ENCODE measurements around the gene ZNF883. TPM values are rescaled to one million over a fixed set of nuclear protein-coding genes. Genes with fewer than 3 reads are reported as not detected.
A peak's percentile ranks its signal among the peaks of the same experiment; 100 is the strongest.
"Not testable (repeated sequence)": the region's sequence is repeated elsewhere in the genome, so short reads cannot be mapped to it uniquely, and the experiment has no call there.

ZNF883 gene
- total RNA-seq: 10 to 100 TPM in 1 of 8 experiments, 1 to 10 TPM in 4, under 1 TPM in 3; 0.14 to 10.0 (median 1.2) TPM

DNA sequence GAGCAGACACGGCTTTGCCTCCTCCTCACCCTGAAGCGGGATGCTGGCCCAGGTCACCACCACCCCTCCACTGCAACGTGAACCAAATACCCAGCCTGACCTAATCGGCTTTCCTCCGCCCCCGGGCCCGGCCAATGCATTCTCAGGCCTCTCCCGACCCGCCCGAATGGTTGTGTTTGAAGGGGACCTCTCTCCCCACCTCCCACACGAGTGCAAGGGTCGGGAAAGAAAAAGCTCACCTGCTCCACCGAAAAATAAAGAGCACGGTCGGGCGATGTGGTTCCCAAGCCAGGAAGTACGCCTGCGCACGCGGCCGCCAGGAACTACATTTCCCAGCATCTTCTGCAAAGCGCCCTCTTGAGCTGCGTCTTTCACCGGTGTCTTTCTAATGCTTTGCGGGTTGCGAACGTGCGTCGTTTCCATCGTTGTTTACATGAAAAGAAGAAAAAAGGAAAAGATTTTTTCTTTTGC lies at the start of gene ZNF883:
Gene ZNF883 (minus strand): TSS at position 282 of the 471 bp plus-strand sequence.
- no peak within 1 kb of the TSS for H3K27ac ChIP-seq
- peak in 6 of 8 experiments; percentile 42 to 100 (median 91) for ATAC-seq (replicated peaks in 6 of 8)
- no peaks in the 10 kb centered on the region for H3K4me1 ChIP-seq (replicated peaks in 1 of 2)
- 0 to 78% (median 4%) methylated on average over 3 to 20 of the region's 30 CpGs; no CpG with 5 or more reads in 2 of the 10 experiments for WGBS, 10 experiments
- H3K4me3 ChIP-seq: peak within 1 kb of the TSS; percentile 22 to 46 (median 28)
- in situ Hi-C loops (cut with MboI; ENCODE audit: low pct_unique_long_range_greater_than_20kb in 2 of 9, low sequenced_read_pairs in 9 of 9, unreplicated experiment in 9 of 9): no loop called here

DNA sequence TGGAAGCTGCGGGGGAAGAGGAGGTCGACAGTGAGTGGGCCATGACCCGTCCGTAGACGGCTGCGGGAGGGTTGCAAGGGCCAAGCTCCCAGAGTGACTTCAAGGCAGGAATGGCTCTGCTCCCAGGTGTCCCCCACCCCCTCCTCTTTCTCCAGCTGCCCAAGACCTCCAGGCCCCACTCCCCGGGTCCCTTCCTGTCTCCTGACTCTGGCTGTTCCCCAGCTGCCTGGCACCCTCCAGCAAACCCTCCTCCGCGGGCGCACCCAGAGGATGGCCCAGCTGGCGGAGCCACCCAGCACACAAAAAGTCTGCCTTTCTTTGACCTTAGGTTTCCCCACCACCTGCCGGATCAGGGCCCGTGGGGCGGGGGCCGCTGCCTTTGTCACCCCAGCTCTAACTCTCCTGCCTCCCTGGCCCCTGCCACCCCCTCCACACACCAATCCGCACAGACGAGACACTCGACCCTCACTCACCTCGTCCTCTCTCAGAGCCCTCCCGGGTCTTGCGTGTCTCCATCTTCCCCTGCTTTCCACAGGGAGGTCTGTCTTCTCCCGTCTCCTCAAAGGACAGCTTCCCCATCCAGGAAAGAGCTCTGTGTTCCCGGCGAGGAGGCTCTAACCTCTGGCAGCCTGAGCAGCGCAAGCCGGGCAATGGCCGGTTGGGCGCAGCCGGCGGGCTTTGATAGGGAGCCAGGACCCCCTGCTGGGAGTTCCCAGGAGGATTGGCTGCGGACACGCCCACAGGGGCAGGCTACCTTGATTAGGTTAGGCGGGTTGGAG lies 49.3 kb upstream of the ZNF883 start:
- in situ Hi-C loops (cut with MboI; ENCODE audit: low pct_unique_long_range_greater_than_20kb in 2 of 9, low sequenced_read_pairs in 9 of 9, unreplicated experiment in 9 of 9); ATAC-seq (replicated peaks in 6 of 8); H3K4me3 ChIP-seq; H3K27ac ChIP-seq; H3K4me1 ChIP-seq (replicated peaks in 1 of 2): not testable (repeated sequence)
- WGBS, 10 experiments: 8 to 87% (median 43%) methylated on average over 3 to 9 of the region's 33 CpGs; no CpG with 5 or more reads in 6 of the 10 experiments

DNA sequence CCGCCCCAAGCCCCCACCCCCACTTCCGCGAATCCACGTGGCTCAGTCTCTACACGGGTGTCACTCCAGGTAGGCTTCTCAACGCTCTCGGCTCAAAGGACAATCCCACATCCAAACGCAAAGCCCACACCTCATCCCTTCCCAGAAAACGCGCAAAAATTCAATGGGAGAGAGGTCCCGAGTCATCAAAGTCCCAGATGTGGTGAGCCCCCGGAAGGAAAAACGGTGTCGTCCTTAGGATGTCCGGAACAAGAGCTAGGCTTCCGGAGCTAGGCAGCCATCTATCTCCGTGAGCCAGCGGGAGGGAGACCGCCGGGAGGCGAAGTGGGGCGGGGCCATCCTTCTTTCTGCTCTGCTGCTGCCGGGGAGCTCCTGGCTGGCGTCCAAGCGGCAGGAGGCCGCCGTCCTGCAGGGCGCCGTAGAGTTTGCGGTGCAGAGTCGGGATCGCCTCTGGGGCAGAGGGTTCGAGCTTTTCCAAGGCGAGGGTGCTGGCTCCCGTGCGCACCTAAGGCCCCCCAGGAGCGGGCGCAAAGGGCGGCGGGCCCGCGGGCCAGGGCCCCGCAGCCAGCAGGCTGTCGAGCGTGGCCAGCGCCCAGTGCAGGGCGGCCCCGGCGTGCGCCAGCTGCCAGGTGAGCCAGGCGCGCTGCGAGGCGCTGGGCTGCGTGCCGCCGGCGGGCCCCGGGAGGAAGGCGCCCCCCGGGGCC lies 47.7 kb upstream of the ZNF883 start:
- WGBS, 10 experiments: 0 to 90% methylated on average over 2 to 3 of the region's 61 CpGs; no CpG with 5 or more reads in 8 of the 10 experiments
- ATAC-seq (replicated peaks in 6 of 8); in situ Hi-C loops (cut with MboI; ENCODE audit: low pct_unique_long_range_greater_than_20kb in 2 of 9, low sequenced_read_pairs in 9 of 9, unreplicated experiment in 9 of 9); H3K27ac ChIP-seq; H3K4me1 ChIP-seq (replicated peaks in 1 of 2); H3K4me3 ChIP-seq: not testable (repeated sequence)

DNA sequence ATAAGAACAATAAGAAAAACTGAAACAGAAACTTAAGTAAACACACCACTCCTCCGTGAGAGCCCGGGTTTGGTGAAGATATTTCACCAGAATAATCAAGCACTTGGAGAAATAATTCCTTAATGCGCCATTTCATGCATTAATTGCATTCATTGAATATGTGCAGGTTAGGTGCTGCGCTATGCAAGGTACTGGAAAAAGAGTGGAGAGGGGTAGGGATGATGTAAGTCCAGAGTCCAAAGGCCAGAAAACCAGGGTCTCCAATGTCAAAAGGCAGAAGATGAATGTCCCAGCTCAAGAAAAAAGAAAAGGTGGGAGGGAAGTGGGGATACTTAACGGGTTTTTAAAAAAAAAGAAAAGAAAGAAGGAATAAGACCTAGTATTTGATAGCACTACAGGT lies 45.2 kb upstream of the ZNF883 start:
- Histone ChIP-seq H3K4me3 (peak overlapping the region; percentile 60 to 96 (median 79)), H3K4me1 (replicated peaks in 1 of 2) (peaks cover 2 to 4% of the 10 kb centered on the region in 2 donors), H3K27ac (no peak overlapping the region)
- WGBS, 10 experiments: 29 to 95% (median 75%) methylated on average over 3 to 5 of the region's 5 CpGs; no CpG with 5 or more reads in 1 of the 10 experiments
- no peak for ATAC-seq (replicated peaks in 6 of 8)
- in situ Hi-C loops (cut with MboI; ENCODE audit: low pct_unique_long_range_greater_than_20kb in 2 of 9, low sequenced_read_pairs in 9 of 9, unreplicated experiment in 9 of 9): no loop called here

DNA sequence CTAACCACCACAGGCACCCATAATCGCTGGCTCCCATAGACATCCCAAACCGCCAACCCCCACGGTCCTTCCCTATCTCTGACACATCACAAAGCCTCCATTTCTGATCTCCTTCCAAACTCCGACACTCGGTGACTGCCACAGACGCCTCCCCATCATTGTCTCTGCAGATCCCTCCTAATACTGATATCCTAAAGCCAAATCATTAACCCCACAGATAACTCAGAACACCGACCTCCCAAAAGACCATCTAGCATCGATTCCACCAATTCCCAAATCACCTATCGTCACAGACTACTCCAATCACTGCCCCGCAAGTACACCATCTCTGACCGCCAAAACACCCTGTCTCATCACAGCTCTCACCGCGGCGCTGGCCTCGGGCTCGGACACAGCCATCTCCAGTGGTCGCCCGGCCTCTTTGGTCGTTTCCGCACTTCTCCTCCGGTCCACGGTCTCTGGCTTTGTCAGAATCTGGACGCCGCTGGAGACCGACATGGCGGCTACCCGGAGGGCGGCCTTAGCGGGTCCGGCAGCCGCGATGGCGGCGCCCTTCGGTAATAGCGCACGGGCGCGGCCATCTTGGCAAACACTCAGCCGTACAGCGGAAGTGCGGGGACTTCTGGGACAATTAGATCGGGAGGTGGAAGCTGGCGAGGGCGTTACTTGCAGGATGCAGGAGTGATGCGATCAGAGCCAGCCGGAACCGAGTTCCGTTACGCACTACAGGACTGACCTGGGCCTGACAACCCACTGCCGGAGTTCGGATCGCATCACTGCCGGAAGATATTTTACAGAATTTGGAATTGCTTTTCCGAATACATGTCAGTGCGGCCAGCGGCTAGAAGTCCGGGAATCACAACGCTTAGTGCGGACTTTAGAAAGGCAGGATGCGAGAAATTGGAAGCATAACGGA lies 44.5 kb upstream of the ZNF883 start, which contains the start of gene ZFP37:
Gene ZFP37 (minus strand): TSS at position 534 of the 916 bp plus-strand sequence. CDS start 36 bp downstream, at position 498.
- peak within 1 kb of the TSS; percentile 60 to 96 (median 79) for H3K4me3 ChIP-seq
- peak; percentile 96 to 98 (median 98) for ATAC-seq (replicated peaks in 6 of 8)
- in situ Hi-C loops (cut with MboI; ENCODE audit: low pct_unique_long_range_greater_than_20kb in 2 of 9, low sequenced_read_pairs in 9 of 9, unreplicated experiment in 9 of 9): no loop called here
- peak within 1 kb of the TSS; percentile 73 to 90 for H3K27ac ChIP-seq
- peaks cover 2 to 4% of the 10 kb centered on the region in 2 donors for H3K4me1 ChIP-seq (replicated peaks in 1 of 2)
- WGBS, 10 experiments: 2 to 60% (median 15%) methylated on average over 4 to 53 of the region's 62 CpGs

DNA sequence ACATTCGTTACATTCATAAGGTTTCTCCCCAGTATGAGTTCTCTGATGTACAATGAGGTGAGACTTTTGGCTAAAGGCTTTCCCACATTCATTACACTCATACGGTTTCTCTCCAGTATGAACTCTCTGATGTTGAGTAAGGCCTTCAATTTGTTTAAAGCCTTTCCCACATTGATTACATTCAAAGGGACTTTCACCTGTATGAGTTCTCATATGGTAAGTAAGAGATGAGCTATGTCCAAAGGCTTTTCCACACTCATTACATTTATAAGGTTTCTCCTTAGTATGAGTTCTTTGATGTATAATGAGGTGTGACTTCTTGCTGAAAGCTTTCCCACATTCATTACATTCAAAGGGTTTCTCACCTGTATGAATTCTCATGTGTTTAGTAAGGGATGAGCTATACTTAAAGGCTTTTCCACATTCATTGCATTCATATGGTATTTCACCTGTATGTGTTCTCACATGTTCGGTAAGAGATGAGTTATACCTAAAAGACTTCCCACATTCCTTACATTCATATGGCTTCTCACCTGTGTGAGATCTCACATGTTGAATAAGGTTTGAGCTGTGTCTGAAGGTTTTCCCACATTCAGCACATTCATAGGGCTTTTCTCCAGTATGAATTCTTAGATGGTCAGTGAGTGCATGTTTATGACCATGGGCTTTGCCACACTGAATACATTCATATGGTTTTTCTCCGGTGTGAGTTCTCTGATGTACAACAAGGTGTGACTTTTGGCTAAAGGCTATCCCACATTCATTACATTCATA lies 31.1 kb upstream of the ZNF883 start:
- H3K4me1 ChIP-seq (replicated peaks in 1 of 2): no peaks in the 10 kb centered on the region
- 50 to 100% (median 86%) methylated on average over 1 to 4 of the region's 4 CpGs for WGBS, 10 experiments
- H3K4me3 ChIP-seq: no peak overlapping the region
- no peak for ATAC-seq (replicated peaks in 6 of 8)
- H3K27ac ChIP-seq: no peak overlapping the region
- in situ Hi-C loops (cut with MboI; ENCODE audit: low pct_unique_long_range_greater_than_20kb in 2 of 9, low sequenced_read_pairs in 9 of 9, unreplicated experiment in 9 of 9): no loop called here

DNA sequence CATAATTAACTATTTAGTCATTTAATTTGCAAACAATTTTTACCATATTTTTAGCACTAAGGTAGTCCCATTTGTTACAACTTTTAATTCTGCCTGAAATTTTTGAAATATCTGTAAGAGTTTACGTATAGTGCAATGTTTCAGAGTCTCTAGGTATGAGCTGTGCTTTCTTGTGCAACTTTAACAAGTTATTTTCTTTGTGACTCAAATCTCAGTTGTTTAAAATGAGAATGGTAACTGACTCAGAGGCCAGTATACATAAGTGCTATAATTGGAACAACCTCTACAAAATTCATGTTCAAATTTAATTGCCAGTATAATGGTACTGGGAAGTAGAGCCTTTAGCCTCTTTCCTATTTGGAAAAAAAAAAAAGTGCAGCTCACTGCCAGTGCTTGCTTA lies 14.2 kb upstream of the ZNF883 start:
- 0 to 57% (median 43%) methylated on average over 1 of the region's 1 CpG; no CpG with 5 or more reads in 3 of the 10 experiments for WGBS, 10 experiments
- H3K4me3 ChIP-seq: no peak overlapping the region
- no peak for ATAC-seq (replicated peaks in 6 of 8)
- H3K4me1 ChIP-seq (replicated peaks in 1 of 2): no peaks in the 10 kb centered on the region
- no peak overlapping the region for H3K27ac ChIP-seq
- in situ Hi-C loops (cut with MboI; ENCODE audit: low pct_unique_long_range_greater_than_20kb in 2 of 9, low sequenced_read_pairs in 9 of 9, unreplicated experiment in 9 of 9): no loop called here

DNA sequence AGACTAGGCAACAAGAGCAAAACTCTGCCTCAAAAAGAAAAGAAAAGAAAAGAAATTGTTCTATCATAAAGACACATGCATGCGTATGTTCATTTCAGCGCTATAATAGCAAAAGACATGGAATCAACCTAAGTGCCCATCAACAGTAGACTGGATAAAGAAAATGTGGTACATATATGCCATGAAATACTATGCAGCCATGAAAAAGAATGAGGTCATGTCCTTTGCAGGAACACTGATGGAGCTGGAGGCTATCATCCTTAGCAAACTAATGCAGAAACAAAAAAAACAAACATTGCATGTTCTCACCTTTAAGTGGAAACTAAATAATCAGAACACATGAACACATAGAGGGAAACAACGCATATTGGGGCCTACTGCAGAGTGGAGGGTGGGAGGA lies 6.3 kb upstream of the ZNF883 start:
- Histone ChIP-seq H3K27ac (no peak overlapping the region), H3K4me3 (no peak overlapping the region), H3K4me1 (replicated peaks in 1 of 2) (no peaks in the 10 kb centered on the region)
- WGBS, 10 experiments: 0 to 100% (median 86%) methylated on average over 1 to 3 of the region's 3 CpGs; no CpG with 5 or more reads in 1 of the 10 experiments
- in situ Hi-C loops (cut with MboI; ENCODE audit: low pct_unique_long_range_greater_than_20kb in 2 of 9, low sequenced_read_pairs in 9 of 9, unreplicated experiment in 9 of 9): no loop called here
- no peak for ATAC-seq (replicated peaks in 6 of 8)

DNA sequence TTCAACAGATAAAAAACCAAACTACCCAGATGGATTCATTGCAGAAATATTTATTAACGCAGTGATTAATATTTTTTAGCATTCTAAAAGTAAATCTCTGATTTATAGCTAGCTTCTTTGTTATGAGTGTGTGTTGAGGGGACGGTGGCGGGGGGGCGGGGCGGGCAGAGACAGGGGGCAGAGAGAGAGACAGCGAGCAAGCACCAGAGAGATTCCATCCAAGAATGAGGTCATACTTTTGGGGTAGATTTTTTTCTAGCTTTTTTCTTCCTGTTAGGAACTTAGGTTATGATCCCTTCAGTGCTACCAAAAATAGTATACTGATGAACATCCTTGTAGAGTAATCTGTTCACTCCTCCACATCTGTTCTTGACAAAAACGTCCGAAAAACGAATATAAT lies 500 bp upstream of the ZNF883 start:
- Histone ChIP-seq H3K4me1 (replicated peaks in 1 of 2) (no peaks in the 10 kb centered on the region), H3K27ac (no peak overlapping the region), H3K4me3 (peak overlapping the region in 2 of 5 donors; percentile 29 to 46)
- in situ Hi-C loops (cut with MboI; ENCODE audit: low pct_unique_long_range_greater_than_20kb in 2 of 9, low sequenced_read_pairs in 9 of 9, unreplicated experiment in 9 of 9): no loop called here
- peak in 1 of 8 experiments; percentile 9 for ATAC-seq (replicated peaks in 6 of 8)
- 0 to 73% (median 37%) methylated on average over 3 to 9 of the region's 9 CpGs; no CpG with 5 or more reads in 2 of the 10 experiments for WGBS, 10 experiments

DNA sequence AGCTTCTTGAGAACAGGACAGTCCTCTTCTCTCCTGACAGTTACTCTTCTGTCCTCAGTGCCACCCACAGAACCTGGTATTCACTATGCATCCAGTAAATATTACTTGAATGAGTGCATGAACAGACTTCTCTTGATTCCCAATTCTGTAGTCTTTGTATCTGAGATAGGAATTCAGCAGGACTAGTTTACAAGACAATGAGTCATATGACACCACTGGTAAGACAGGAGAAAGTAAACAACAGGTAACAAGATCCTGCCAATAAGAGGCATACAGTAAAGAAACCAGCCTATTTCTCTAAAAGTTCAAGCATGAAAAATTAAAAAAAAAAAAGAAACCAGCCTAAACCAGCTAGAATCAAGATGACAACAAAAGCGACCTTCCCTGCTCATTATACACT lies 6.2 kb downstream of the ZNF883 start:
- no peak for ATAC-seq (replicated peaks in 6 of 8)
- Histone ChIP-seq H3K27ac (no peak overlapping the region), H3K4me3 (no peak overlapping the region), H3K4me1 (replicated peaks in 1 of 2) (no peaks in the 10 kb centered on the region)
- in situ Hi-C loops (cut with MboI; ENCODE audit: low pct_unique_long_range_greater_than_20kb in 2 of 9, low sequenced_read_pairs in 9 of 9, unreplicated experiment in 9 of 9): no loop called here
- WGBS, 10 experiments: 0 to 30% (median 14%) methylated on average over 1 of the region's 1 CpG; no CpG with 5 or more reads in 1 of the 10 experiments

DNA sequence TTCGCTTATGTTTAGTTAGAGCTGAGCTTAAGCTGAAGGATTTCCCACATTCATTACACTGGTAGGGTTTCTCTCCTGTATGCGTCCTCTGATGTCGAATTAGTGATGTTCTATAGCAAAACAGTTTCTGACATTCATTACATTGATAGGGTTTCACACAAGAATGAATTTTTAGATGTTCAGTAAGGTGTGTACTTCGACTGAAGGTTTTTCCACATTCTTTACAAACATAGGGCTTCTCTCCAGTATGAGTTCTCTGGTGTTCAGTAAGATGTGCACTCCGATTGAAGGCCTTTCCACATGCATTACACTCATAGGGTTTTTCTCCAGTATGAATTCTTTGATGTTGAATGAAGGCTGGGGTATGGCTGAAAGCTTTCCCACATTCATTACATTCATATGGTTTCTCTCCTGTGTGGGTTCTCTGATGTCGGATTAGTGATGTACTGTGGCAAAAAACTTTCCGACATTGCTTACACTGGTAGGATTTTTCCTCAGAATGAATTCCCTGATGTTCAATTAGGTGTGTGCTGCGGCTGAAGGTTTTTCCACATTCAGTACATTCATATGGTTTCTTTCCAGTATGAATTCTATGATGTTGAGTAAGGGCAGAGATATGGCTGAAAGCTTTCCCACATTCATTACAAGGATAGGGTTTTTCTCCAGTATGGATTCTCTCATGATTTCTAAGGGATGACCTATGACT lies 14.6 kb downstream of the ZNF883 start:
- WGBS, 10 experiments: 51 to 100% (median 71%) methylated on average over 2 to 7 of the region's 8 CpGs; no CpG with 5 or more reads in 2 of the 10 experiments
- H3K4me1 ChIP-seq (replicated peaks in 1 of 2): no peaks in the 10 kb centered on the region
- in situ Hi-C loops (cut with MboI; ENCODE audit: low pct_unique_long_range_greater_than_20kb in 2 of 9, low sequenced_read_pairs in 9 of 9, unreplicated experiment in 9 of 9): no loop called here
- H3K27ac ChIP-seq: no peak overlapping the region
- no peak for ATAC-seq (replicated peaks in 6 of 8)
- no peak overlapping the region for H3K4me3 ChIP-seq
